GM12874 (cell line): ENCODE data around the gene ASCC1.

Experiments
- TF ChIP-seq, protein P1 (sequence below): IDR thresholded peaks from 2 replicates; pipeline ENCODE4 v1.5.1; 2011; ENCODE audit warnings: low read depth, mild to moderate bottlenecking, control low read depth, low read length, moderate library complexity; ENCODE audit not compliant: insufficient read depth

ASCC1 gene

DNA sequence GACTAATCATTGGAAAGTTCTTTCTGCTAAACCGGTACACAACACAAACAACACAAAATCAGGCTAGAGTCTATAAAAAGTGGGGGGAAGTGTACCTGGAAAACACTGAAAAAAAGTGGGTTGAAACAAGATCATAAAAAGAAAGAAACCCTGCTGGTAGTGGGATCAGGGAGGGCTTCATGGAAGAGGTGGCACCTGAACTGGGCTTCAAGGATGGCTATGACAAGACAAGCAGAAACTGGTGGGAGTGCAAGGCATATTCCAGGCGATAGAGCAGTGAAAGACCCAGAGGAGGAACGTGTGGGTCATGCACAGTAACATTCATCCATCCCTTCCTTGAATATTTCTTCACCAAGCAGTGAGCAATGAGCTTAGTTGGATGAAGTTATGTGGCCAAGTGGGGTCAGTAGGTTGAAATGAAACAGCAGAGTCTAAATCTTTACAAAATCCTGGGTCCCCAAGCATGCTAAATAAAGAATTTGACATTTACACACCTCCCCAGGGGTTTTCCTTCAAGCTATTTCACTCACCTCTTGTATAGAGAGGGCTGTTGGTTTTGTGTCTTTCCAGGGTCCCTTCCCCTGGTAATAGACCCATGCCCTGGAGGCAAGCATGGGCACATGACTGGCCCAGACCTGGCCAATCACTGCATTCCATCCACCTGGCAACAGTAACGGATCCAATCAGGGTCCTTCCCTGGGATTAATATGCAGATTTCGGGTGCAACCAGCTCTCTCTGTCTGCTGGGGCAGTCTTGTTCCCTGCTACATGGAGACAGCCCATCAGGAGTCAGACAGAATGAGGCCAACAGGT lies 165.9 kb downstream of the ASCC1 start:
- TF ChIP-seq, protein P1, sequence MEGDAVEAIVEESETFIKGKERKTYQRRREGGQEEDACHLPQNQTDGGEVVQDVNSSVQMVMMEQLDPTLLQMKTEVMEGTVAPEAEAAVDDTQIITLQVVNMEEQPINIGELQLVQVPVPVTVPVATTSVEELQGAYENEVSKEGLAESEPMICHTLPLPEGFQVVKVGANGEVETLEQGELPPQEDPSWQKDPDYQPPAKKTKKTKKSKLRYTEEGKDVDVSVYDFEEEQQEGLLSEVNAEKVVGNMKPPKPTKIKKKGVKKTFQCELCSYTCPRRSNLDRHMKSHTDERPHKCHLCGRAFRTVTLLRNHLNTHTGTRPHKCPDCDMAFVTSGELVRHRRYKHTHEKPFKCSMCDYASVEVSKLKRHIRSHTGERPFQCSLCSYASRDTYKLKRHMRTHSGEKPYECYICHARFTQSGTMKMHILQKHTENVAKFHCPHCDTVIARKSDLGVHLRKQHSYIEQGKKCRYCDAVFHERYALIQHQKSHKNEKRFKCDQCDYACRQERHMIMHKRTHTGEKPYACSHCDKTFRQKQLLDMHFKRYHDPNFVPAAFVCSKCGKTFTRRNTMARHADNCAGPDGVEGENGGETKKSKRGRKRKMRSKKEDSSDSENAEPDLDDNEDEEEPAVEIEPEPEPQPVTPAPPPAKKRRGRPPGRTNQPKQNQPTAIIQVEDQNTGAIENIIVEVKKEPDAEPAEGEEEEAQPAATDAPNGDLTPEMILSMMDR = no peak

DNA sequence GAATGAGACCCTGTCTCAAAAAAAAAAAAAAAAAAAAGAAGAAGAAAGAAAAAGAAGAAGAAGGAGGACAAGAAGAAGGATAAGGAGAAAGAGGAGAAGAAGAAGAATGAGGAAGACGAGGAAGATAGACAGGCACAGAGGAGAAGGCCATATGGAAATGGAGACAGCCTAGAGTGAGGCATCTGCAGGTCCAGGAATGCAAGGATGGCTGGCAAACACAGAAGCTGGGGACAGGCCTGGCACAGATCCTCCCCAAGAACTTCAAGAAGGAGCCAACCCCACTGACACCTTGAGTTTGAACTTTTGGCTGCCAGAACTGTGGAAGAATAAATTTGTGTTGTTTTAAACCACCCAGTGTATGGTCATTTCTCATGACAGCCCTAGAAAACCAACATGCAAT lies 166.6 kb downstream of the ASCC1 start:
- TF ChIP-seq, protein P1 = no peak

DNA sequence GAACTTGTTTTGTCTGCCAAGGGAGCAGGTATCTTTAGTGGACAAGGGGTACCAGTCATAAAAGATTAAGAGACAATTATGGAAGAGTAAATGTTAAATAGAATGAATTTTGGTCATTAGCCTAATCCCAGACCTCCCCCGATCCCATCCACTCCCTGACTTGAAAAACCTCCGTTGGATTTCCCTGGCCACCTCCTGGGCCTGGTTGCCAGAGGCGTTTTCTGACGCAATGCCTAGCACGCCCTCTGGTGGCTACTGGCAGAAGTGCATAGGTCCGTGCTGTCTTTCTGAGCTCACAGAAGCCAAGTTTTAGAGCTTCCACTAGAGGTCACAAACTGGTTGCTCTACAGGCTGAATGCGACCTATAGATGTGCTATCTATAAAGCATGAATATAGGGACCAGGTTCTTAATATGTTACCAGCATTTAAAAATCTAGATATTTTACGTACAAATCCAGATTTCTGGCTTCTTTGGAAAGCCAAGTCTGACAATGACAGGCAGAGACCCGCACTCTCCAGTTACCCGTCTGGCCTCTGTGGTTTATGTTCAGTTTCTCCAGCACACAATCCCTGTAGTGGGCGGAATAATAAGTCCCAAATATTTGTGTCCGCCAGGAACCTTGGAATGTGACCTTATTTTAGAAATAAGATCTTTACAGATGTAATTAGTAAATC lies 167.5 kb downstream of the ASCC1 start:
- TF ChIP-seq, protein P1 = peak; percentile 96
